ENCODE measurements around the gene UBL4A. TPM values are rescaled to one million over a fixed set of nuclear protein-coding genes. Genes with fewer than 3 reads are reported as not detected.

Gene UBL4A
- total RNA-seq, 1 experiment from 2014 or later: 37.4 TPM

DNA sequence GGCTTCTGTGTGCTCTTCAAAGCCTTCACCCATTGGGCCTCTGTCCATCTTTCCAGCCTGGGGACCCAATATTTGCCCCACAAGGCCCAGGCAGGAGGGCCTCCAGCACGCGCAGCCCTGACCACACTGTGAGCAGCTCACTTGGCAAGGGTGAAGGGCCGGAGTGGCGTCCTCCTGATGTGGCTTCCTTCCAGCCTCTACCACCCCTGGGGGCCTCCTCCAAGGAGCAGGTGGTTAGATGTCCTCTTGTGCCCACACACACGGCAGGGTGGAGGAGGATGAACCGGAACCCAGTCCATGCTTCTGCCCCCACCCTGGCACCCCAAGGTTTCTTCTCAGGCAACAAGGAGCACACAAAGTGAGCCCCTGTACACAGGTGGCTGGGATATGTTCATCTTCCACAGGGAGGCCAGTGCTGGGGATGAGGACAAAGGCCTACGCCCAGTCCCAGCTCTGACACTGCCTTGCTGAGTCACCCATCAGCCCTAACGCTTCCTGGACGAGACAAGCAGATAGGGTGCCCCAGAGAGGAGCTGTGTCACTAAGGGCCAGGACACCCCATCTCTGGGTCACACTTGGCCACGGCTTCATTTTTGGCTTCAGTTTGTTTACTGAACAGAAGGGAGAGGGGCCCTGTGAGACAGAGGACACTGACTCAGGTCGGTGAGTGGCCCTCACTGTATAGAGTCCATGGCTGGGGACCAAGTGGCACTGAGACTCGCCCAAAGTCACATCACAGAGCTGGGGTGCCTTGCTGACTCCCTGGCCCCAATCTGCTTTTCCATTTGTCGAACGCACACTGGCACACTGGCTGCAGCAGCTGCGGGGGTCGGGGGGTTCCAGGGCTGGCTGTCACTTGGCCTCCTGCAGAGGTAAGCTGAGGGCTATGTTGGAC lies 1.9 kb downstream of the UBL4A start:
- RAD21 ChIA-PET (ENCODE audit: low non-redundant PET in 1 of 2, low total read pairs in 2 of 2, uncharacterized antibody in 2 of 2, unreplicated experiment in 2 of 2): no interaction called here
- Histone ChIP-seq H4K20me1 (ENCODE audit: insufficient read depth) (no peaks in the 10 kb centered on the region), H3K4me3 (replicated peaks in 1 of 2; ENCODE audit: low read depth in 1 of 2, low read length in 2 of 2) (no peak overlapping the region; a peak in 1 of 4 replicates), H3K9ac (ENCODE audit: low read length) (no peak overlapping the region), H3K27me3 (ENCODE audit: insufficient read depth, low read length) (no peaks in the 10 kb centered on the region), H3K36me3 (ENCODE audit: control insufficient read depth in 1 of 2, insufficient read depth in 2 of 2, low read length in 2 of 2) (peaks cover 0 to 10% of the 10 kb centered on the region in 2 experiments; a peak in 1 of 4 replicates), H3K27ac (ENCODE audit: low read depth, low read length) (peak overlapping the region; percentile 26; the same call in 1 of the 2 replicates), H3K9me3 (ENCODE audit: control insufficient read depth in 1 of 2, insufficient read depth in 1 of 2, low read depth in 1 of 2, low read length in 2 of 2) (no peaks in the 10 kb centered on the region), H3K79me2 (ENCODE audit: insufficient read depth, low read length) (peaks cover 15% of the 10 kb centered on the region), H3K4me1 (ENCODE audit: control insufficient read depth in 1 of 2, insufficient read depth in 2 of 2, low read length in 2 of 2) (peaks cover 9 to 32% of the 10 kb centered on the region in 2 experiments), H2AFZ (ENCODE audit: low read depth, low read length, poor library complexity, severe bottlenecking) (no peak overlapping the region), H3K4me2 (ENCODE audit: low read length) (peak overlapping the region; percentile 74; the same call in 1 of the 2 replicates), H3K9me2 (ENCODE audit: insufficient read depth) (no peaks in the 10 kb centered on the region)
- intact Hi-C loops (cut with micrococcal nuclease): no loop called here
- no peak for ATAC-seq
- POLR2A ChIA-PET: no interaction called here
- no TSS peak for BruUV-seq (replicated peaks)
- DNase-seq (ENCODE audit: low read depth, low spot score): no peak
- TF ChIP-seq ELF1 (IDR thresholded peaks at IDR 0.05; ENCODE audit: borderline replicate concordance, low read depth) (no peak), EZH2phosphoT487 (IDR thresholded peaks at IDR 0.05; ENCODE audit: borderline replicate concordance) (no peak), EGR1 (IDR thresholded peaks at IDR 0.05; ENCODE audit: low read depth) (no peak), FOSL1 (IDR thresholded peaks at IDR 0.05; ENCODE audit: low read depth) (no peak), SRF (IDR thresholded peaks at IDR 0.05; ENCODE audit: low read depth) (no peak), CBX3 (IDR thresholded peaks at IDR 0.05; ENCODE audit: low read depth) (no peak), TCF7L2 (IDR thresholded peaks at IDR 0.05; ENCODE audit: borderline replicate concordance, extremely low read depth, insufficient read depth, insufficient read length) (no peak), POLR2AphosphoS5 (IDR thresholded peaks at IDR 0.05; ENCODE audit: low read depth, low read length) (no peak), RAD21 (IDR thresholded peaks at IDR 0.05; ENCODE audit: low read depth) (no peak), JUND (IDR thresholded peaks at IDR 0.05) (no peak), SP1 (IDR thresholded peaks at IDR 0.05; ENCODE audit: low read depth) (no peak), POLR2A (IDR thresholded peaks at IDR 0.05; ENCODE audit: borderline replicate concordance, extremely low read depth, insufficient read depth, insufficient read length) (no peak), SIN3A (IDR thresholded peaks at IDR 0.05; ENCODE audit: low read depth) (no peak), CEBPB (IDR thresholded peaks at IDR 0.05; ENCODE audit: low read depth) (no peak), YY1 (IDR thresholded peaks at IDR 0.05; ENCODE audit: extremely low read depth, insufficient replicate concordance, low read depth, low read length) (no peak)
- TF ChIP-seq, protein P1, sequence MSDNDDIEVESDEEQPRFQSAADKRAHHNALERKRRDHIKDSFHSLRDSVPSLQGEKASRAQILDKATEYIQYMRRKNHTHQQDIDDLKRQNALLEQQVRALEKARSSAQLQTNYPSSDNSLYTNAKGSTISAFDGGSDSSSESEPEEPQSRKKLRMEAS (IDR thresholded peaks at IDR 0.05): no peak
- TF ChIP-seq, protein P2, sequence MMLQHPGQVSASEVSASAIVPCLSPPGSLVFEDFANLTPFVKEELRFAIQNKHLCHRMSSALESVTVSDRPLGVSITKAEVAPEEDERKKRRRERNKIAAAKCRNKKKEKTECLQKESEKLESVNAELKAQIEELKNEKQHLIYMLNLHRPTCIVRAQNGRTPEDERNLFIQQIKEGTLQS (IDR thresholded peaks at IDR 0.05): no peak
- TF ChIP-seq, protein P3, sequence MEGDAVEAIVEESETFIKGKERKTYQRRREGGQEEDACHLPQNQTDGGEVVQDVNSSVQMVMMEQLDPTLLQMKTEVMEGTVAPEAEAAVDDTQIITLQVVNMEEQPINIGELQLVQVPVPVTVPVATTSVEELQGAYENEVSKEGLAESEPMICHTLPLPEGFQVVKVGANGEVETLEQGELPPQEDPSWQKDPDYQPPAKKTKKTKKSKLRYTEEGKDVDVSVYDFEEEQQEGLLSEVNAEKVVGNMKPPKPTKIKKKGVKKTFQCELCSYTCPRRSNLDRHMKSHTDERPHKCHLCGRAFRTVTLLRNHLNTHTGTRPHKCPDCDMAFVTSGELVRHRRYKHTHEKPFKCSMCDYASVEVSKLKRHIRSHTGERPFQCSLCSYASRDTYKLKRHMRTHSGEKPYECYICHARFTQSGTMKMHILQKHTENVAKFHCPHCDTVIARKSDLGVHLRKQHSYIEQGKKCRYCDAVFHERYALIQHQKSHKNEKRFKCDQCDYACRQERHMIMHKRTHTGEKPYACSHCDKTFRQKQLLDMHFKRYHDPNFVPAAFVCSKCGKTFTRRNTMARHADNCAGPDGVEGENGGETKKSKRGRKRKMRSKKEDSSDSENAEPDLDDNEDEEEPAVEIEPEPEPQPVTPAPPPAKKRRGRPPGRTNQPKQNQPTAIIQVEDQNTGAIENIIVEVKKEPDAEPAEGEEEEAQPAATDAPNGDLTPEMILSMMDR (IDR thresholded peaks at IDR 0.05 in 2 of 3, conservative IDR thresholded peaks at IDR 0.05 in 1 of 3; ENCODE audit: borderline replicate concordance in 1 of 3, insufficient read depth in 1 of 3, low read depth in 2 of 3, low read length in 2 of 3): no peak
- TF ChIP-seq, protein P4, sequence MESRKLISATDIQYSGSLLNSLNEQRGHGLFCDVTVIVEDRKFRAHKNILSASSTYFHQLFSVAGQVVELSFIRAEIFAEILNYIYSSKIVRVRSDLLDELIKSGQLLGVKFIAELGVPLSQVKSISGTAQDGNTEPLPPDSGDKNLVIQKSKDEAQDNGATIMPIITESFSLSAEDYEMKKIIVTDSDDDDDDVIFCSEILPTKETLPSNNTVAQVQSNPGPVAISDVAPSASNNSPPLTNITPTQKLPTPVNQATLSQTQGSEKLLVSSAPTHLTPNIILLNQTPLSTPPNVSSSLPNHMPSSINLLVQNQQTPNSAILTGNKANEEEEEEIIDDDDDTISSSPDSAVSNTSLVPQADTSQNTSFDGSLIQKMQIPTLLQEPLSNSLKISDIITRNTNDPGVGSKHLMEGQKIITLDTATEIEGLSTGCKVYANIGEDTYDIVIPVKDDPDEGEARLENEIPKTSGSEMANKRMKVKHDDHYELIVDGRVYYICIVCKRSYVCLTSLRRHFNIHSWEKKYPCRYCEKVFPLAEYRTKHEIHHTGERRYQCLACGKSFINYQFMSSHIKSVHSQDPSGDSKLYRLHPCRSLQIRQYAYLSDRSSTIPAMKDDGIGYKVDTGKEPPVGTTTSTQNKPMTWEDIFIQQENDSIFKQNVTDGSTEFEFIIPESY (IDR thresholded peaks at IDR 0.05; ENCODE audit: extremely low read depth, insufficient replicate concordance, low read length): no peak
- CTCF ChIA-PET: no interaction called here
